HG02973 (cell line): ENCODE measurements around the gene MRGPRX4.
"Not testable (repeated sequence)": the region's sequence is repeated elsewhere in the genome, so short reads cannot be mapped to it uniquely, and the experiment has no call there.

ENCODE experiments used
- ATAC-seq: cut with Tn5 transposase; IDR thresholded peaks from one replicate; pipeline ENCODE4 v1.9.1; 2021; ENCODE audit warnings: moderate library complexity; ENCODE audit not compliant: unreplicated experiment

Gene MRGPRX4

DNA sequence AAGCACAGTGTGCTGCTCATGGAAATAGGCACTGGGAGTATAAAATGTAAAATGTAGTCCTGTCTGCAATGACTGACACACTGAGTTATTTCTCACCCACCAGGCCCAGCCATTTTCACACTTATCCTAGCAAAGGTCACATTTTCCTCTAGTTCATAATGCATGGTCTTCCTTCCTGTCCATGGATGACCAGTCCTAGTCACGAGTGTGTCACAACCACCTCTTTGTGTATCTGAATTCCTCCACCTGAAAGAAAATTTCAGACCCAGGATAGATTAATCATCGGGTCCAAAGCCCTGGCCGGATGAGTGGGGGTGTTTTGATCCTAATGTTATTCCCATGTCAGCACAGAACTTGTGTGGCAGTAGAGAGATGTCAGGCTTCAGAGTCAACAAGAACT is at the start of gene MRGPRX4:
Gene MRGPRX4 (plus strand): TSS at position 172 of the 400 bp plus-strand sequence. CDS start 420 bp downstream, outside the sequence.
- ATAC-seq = no peak

DNA sequence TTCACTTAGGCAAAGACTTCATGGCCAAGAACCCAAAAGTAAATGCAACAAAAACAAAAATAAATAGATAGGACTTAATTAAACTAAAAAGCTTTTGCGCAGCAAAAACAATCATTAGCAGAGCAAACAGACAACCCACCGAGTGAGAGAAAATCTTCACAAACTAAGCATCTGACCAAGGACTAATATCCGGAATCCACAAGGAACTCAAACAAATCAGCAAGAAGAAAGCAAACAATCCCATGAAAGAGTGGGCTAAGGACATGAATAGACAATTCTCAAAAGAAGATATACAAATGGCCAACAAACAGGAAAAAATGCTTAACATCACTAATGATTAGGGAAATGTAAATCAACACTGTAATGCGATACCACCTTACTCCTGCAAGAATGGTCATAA is 41.5 kb upstream of the MRGPRX4 start:
- ATAC-seq = not testable (repeated sequence)

DNA sequence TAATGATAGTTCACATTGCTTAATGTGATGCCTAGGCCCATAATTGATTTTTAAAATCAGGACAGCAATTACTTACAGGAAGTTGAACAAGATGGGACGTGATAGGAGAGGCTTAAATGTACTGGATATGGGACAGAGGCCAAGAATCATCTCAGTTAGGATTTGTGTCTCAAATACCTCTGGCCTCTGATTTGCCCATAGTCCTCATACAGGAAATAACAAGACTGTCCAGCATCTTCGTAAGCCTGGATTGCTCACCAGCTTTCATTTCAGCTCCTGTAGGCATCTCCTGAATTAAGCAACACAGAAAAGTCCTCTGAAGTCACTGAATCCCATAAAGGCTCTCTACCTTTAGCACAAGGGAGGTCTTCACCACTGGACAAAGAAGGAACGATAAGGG is 40.3 kb upstream of the MRGPRX4 start, which contains the start of gene MRGPRX3:
Gene MRGPRX3 (plus strand): TSS at position 231 of the 400 bp plus-strand sequence. CDS start 4,632 bp downstream, outside the sequence.
- no peak for ATAC-seq

DNA sequence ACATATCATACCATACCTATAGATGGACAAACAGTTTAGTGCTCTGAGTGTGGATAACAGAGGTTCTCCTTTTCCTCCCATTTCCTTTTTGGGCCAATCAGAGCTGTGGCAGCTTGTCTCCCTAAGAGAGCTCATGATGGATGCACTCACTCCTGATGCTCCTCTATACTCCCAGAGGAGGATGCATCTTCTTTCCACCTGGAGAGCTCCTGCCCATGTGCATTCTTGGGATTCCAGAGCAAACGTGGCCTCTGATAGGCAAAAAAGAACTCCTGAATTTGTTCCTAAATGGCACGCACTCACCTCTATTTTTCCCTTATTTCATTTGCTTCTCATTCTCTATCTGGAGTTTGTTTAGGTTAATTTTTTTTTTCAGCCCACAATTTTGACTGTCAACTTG is 37.3 kb upstream of the MRGPRX4 start:
- ATAC-seq = no peak

DNA sequence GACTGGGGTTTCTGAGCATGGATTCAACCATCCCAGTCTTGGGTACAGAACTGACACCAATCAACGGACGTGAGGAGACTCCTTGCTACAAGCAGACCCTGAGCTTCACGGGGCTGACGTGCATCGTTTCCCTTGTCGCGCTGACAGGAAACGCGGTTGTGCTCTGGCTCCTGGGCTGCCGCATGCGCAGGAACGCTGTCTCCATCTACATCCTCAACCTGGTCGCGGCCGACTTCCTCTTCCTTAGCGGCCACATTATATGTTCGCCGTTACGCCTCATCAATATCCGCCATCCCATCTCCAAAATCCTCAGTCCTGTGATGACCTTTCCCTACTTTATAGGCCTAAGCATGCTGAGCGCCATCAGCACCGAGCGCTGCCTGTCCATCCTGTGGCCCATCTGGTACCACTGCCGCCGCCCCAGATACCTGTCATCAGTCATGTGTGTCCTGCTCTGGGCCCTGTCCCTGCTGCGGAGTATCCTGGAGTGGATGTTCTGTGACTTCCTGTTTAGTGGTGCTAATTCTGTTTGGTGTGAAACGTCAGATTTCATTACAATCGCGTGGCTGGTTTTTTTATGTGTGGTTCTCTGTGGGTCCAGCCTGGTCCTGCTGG is 35.3 kb upstream of the MRGPRX4 start:
- ATAC-seq = no peak

DNA sequence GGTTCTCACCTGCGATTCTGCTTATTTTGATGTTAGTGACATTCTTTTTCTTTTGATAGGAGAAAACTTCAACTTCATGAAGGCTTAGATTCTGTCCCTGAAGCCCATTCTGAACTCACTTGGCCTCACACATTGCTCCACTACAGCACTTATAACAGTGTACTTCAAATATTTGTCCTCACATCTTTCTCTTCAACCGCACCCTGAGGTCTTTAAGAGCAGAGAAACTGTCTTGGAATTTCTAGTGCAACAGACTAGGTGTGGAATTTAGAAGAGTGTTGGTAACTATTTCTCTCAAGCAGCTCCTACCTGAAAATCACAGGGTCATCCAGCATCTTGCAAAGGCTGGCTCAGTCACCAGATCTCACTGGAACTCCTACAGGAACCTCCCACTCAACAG is 32.5 kb upstream of the MRGPRX4 start:
- no peak for ATAC-seq

DNA sequence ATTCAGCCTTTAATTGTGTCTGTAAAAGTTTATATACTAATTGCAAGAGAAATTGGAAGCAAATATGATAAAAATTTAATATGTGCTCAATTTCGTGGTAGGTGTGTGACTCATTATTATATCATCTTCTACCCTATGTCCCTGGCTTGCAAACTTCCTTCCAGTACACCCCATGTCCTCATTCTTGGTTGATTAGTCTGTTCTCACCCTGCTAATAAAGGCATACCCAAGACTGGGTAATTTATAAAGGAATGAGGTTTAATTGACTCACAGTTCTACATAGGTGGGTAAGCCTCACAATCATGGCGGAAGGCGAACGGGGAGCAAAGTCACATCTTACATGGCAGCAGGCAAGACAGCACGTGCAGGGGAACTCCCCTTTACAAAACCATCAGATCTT is 28.4 kb upstream of the MRGPRX4 start:
- no peak for ATAC-seq

DNA sequence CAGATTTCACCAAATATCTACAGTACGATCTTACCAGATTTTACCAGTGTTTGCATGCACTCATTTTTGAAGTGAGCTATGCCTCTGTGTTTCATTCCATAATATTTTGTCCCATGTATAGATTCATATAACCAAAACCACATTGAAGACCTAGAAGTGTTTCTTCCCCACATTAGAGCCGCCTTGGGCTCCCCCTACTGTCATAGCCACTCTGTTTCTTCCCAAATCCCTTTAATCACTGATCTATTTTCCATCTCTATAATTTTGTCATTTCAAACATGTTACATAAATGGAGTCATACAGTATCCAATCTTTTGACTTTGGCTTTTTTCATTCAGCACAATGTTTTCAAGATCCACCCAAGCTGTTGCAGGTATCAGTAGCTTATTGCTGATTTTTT is 27.6 kb upstream of the MRGPRX4 start:
- no peak for ATAC-seq

DNA sequence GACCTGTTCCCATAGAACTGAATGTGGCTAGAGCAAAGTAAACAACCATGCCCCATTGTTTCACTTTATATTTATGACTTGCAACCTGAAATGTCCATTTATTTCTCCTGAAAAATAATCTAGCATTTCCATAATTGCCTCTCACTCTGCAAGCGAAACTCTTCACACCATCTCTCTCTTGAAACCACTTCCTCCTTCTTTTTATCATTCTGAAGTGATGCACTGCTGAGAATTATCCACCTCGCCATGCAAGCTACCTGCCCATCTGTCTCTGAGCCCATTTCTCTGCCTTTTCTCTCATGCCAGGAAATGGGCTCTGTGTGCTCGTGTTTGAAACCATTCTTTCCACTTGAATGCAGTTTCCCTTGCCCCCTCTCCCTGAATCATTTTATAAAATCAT is 26.8 kb upstream of the MRGPRX4 start:
- no peak for ATAC-seq

DNA sequence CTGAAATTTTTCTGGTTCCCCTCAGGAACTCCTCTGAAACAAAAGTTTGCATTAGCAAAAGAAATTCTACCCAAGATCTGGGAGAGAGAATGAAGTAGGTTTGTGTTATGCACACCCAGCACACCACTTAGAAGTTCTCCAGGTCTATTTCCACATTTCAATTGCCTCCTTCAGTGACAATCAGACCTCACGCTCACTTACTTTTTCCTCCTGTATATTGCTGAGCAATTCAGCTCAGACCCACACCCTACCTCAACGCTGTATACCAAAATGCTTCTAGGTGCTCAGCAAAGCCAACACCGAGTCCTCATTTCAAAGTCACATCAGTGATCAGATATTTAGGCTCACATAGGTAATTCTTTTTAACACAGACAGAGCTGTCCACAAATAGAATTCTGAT is 21.1 kb upstream of the MRGPRX4 start:
- ATAC-seq = no peak

DNA sequence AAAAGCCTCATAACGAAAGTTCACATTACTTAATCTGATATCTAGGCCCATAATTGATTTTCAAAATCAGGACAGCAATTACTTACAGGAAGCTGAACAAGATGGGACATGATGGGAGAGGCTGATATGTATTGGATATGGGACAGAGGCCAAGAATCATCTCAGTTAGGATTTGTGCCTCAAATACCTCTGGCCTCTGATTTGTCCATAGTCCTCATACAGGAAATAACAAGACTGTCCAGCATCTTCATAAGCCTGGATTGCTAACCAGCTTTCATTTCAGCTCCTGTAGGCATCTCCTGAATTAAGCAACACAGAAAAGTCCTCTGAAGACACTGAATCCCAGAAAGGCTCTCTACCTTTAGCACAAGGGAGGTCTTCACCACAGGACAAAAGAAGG is 4.3 kb upstream of the MRGPRX4 start:
- ATAC-seq = no peak

DNA sequence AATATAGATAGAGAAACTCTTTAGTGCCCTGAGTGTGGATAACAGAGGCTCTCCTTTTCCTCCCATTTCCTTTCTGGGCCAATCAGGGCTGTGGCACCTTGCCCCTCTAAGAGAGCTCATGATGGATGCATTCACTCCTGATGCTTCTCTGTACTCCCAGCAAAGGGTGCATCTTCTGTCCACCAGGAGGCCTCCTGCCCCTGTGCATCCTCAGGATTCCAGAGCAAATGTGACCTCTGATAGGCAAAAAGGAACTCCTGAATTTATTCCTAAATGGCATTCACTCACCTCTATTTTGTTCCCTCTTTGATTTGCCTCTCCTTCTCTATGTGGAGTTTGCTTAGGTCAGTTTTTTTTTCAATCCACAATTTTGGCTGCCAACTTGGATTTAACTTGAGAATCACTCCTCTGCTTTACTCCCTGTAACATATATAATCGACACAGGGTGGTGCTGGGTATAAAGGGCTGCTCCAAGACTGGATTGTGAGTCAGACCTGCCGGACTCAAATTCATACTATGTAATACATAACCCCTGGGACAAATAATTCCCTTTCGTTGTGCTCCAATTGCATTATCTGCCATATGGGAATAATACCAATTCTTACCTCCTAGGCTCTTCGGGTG is 1.1 kb upstream of the MRGPRX4 start:
- ATAC-seq = no peak

DNA sequence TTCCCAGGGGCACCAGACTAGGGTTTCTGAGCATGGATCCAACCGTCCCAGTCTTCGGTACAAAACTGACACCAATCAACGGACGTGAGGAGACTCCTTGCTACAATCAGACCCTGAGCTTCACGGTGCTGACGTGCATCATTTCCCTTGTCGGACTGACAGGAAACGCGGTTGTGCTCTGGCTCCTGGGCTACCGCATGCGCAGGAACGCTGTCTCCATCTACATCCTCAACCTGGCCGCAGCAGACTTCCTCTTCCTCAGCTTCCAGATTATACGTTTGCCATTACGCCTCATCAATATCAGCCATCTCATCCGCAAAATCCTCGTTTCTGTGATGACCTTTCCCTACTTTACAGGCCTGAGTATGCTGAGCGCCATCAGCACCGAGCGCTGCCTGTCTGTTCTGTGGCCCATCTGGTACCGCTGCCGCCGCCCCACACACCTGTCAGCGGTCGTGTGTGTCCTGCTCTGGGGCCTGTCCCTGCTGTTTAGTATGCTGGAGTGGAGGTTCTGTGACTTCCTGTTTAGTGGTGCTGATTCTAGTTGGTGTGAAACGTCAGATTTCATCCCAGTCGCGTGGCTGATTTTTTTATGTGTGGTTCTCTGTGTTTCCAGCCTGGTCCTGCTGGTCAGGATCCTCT is 709 bp downstream of the MRGPRX4 start:
- no peak for ATAC-seq

DNA sequence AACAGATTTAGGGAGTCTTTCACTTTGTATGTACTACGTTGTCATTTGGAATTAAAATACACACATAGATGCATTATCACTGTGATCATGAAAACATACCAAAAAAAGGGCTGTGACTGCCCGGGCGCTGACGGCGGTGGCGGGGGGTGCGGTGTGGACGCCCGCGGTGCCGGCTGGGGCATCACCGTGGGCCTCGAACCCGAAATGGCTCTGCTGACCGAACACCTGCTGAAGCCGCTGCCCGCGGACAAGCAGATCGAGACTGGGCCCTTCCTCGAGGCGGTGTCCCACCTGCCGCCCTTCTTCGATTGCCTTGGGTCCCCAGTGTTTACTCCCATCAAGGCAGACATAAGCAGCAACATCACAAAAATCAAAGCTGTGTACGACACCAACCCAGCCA is 16.2 kb downstream of the MRGPRX4 start:
- no peak for ATAC-seq

DNA sequence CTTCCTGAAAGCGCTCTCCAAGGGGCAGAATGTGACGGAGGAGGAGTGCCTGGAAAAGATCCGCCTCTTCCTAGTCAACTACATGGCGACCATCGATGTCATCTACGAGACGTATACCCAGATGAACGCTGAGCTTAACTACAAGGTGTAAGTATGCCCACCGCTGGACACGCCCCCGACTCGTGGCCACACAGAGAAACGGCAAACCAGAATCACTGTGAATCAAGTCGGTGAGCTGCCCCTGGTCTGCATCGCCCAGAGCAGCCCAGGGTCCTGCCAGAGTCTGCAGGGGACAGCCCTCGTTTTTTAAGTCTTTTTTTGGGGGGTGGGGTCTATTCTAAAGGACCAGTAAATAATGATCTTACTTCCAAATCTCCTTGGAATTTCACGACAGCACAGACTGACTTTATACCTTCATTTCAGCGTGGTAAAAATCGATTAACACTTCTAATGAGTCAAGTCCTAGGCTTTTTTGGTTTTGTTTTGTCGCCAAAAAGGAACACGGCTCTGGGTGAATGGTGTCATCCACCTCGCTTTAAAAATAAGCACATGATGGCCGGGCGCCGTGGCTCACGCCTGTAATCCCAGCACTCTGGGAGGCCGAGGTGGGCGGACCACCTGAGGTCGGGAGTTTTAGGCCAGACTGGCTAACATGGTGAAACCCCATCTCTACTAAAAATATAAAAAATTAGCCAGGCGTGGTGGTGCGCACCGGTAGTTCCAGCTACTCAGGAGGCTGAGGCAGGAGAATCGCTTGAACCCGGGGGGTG is 17.0 kb downstream of the MRGPRX4 start:
- not testable (repeated sequence) for ATAC-seq

DNA sequence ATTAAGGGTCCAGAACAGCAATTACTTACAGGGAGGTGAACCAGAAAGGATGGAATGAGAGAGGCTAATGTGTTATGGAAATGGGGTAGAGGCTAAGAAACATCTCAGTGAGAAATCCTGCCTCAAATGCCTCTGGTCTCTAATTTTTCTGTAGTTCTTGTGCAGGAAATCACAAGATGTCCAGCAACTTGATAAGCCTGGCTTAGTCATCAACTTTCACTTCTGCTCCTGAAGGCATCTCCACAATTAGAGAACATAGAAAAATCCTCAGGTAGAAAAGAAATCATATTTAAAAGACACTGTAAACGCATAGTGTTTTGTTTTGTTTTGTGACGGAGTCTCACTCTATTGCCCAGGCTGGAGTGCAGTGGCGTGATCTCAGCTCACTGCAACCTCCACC is 18.7 kb downstream of the MRGPRX4 start:
- ATAC-seq = no peak

DNA sequence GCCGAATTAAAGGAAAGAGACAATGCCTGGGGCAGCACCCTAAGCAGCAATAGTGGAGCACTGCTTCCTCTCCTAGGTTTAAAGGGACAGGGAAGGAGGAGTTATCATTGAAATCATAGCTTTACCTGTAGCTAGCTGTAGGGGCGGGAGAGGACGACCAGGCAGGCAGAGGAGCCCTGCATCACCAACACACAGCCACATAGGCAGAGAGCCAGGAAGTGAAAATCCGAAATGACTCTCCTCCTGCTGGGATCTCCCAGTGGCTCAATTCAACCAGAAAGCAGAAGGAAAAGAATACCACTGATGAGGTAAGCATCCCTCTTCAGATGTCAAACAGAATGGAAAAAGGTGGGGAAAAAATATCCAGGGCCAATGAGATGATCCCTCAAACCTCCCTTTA is 20.4 kb downstream of the MRGPRX4 start:
- ATAC-seq = no peak

DNA sequence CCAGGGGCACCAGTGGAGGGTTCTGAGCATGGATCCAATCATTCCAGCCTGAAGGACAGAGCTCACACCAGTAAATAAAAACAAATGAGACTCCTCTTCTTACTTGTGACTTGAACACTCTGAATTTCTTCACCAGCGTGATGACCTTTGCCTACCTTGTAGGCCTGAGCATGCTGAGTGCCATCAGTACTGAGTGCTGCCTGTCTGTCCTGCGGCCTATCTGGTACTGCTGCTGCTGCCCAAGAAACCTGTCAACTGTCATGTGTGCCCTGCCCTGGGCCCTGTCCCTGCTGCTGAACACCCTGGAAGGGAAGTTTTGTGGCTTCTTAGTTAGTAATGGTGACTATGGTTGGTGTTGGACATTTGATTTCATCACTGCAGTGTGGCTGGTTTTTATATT is 23.9 kb downstream of the MRGPRX4 start:
- ATAC-seq = no peak

DNA sequence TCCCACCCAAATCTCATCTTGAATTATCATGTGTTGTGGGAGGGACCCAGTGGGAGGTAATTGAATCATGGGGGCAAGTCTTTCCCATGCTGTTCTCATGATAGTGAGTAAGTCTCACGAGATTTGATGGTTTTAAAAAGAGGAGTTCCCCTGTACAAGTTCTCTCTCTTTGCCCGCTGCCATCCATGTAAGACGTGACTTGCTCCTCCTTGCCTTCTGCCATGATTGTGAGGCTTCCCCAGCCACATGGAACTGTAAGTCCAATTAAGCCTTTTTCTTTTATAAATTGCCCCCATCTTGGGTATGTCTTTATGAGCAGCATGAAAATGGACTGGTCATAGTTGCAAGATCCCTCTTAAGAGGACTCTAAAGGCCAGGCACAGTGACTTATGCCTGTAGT is 25.1 kb downstream of the MRGPRX4 start:
- ATAC-seq = not testable (repeated sequence)

DNA sequence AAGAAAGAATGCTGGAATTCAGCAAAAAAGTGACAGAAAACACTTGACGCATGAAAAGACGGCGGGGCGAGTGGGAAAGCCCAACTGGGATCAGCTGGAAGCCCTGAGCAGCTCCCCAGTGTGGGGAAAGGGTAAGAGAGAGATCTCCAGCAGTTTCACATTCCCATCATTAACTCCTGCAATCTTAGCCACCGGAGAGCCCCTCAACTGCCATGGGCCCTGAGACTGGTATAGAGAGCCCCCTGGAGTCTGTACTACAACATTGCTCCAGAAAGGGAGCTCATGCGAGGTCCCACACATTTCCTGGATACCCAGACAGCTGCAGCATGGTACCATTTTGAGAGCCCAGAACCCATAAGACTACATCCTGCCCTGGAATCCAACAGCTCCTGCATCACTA is 31.1 kb downstream of the MRGPRX4 start:
- no peak for ATAC-seq

DNA sequence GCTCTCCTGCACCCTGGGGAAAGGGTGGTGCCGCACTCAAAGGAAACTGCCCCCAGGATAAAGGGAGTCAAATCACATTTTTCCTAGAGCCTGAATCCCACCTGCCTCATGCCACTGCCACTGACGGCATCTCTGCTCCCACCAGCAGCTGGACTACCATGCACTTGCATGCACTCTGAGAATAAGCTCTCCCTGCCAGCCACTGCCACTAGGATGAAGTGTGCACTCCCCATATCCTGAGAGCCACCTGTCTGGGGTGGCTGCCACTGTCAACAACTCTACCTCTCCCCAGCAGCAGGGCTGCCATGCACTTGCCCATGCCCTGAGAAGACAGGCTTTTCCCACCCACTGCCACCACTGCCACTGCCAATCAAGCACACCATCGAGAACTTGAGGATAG is 31.6 kb downstream of the MRGPRX4 start:
- ATAC-seq = no peak

DNA sequence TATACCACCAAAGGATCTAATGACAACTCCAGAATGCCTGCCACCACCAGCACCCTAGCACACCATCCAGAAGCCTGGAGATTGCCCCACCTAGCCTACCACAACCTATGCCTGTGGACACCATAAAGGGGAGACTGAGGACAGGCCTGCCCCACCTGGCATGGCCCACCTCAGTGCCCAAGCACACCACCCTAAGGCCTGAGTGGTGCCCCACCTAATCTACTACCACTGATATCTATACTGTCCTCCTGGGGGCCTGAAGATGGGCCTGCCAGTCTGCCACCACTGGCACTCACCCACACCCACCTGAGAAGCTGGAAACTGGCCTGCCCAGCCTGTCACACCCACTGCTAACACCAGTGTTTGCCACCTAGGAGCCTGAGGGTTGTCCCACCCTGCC is 32.1 kb downstream of the MRGPRX4 start:
- ATAC-seq = no peak
